Right atrium auricular region (tissue), 2 donors: ENCODE measurements around the gene PRR12. TPM values are rescaled to one million over a fixed set of nuclear protein-coding genes. Genes with fewer than 3 reads are reported as not detected.

Experiments used
- DNase-seq: peaks from one replicate; pipeline ENCODE4 v3.0.0-alpha.2; 2019; ENCODE audit warnings: low spot score
- H3K27ac ChIP-seq, 2 donors: fragments of 200-600 bp; sonication (generic); 1 replicate in 1 of 2; 2 replicates in 1 of 2; pipeline ENCODE4 v1.5.1; 2016 to 2019
- H3K27me3 ChIP-seq, 2 donors: fragments of 200-600 bp; sonication (generic); one replicate each; pipeline versions ENCODE4 v1.5.1 to v1.6.0; 2017 to 2019
- H3K36me3 ChIP-seq: fragments of 200-600 bp; sonication (generic); one replicate; pipeline ENCODE4 v1.5.1; 2016
- H3K4me1 ChIP-seq, 2 donors: fragments of 200-600 bp; sonication (generic); one replicate each; pipeline versions ENCODE4 v1.5.1 to v1.6.0; 2017 to 2019
- H3K4me3 ChIP-seq, 2 donors: fragments of 200-600 bp; sonication (generic); 1 replicate in 1 of 2; 2 replicates in 1 of 2; pipeline ENCODE4 v1.5.1; 2017 to 2019; ENCODE audit warnings: mild to moderate bottlenecking in 1 of 2, moderate library complexity in 1 of 2
- H3K9me3 ChIP-seq, 2 donors: fragments of 200-600 bp; sonication (generic); one replicate each; pipeline ENCODE4 v1.5.1; 2019
- CTCF ChIP-seq, 2 donors: fragments of 200-600 bp; sonication (generic); IDR thresholded peaks; one replicate each; pipeline ENCODE4 v1.5.1; 2019; ENCODE audit warnings: antibody characterized with exemption in 2 of 2
- total RNA-seq, 2 donors: library from RNA; depleted of rRNA; stranded (reverse); fragments of >200 nt; gene quantifications; one replicate each; pipeline ENCODE4 v1.1.0, GENCODE V29; 2016

The PRR12 gene
- total RNA-seq, 2 donors from 2014 or later, result 6.6 to 13.3 TPM

GRCh38 chr19:49642492-49643035 lies 51.6 kb downstream of the PRR12 start:
- no peak for DNase-seq
- Histone ChIP-seq H3K36me3 (peaks cover 16% of the 10 kb centered on the region), H3K4me1 (peaks cover 0 to 62% of the 10 kb centered on the region in 2 donors)

GRCh38 chr19:49643466-49643865 lies 52.5 kb downstream of the PRR12 start:
- DNase-seq, result no peak
- Histone ChIP-seq H3K27me3 (no peaks in the 10 kb centered on the region), H3K4me1 (peaks cover 0 to 53% of the 10 kb centered on the region in 2 donors), H3K36me3 (peaks cover 18% of the 10 kb centered on the region), H3K9me3 (no peaks in the 10 kb centered on the region), H3K27ac (no peak overlapping the region), H3K4me3 (no peak overlapping the region)
- no peak for TF ChIP-seq CTCF (IDR thresholded peaks at IDR 0.05)

More at GRCh38 chr19:49642492-49643035, 51.6 kb downstream of the PRR12 start:
- Histone ChIP-seq H3K9me3 (no peaks in the 10 kb centered on the region), H3K4me3 (peak overlapping the region; percentile 96 to 97), H3K27ac (peak overlapping the region; percentile 92 to 99), H3K27me3 (no peaks in the 10 kb centered on the region)
- TF ChIP-seq CTCF (IDR thresholded peaks at IDR 0.05), result no peak

- peaks cover 37% of the 10 kb centered on the region for H3K36me3 ChIP-seq
- no peak for TF ChIP-seq CTCF (IDR thresholded peaks at IDR 0.05)
- H3K4me3 ChIP-seq, result no peak overlapping the region
- H3K9me3 ChIP-seq, result no peaks in the 10 kb centered on the region
- H3K27me3 ChIP-seq, result no peaks in the 10 kb centered on the region
- peaks cover 0 to 41% of the 10 kb centered on the region in 2 donors for H3K4me1 ChIP-seq
- H3K27ac ChIP-seq, result no peak overlapping the region
- no peak for DNase-seq
Measured at GRCh38 chr19:49645592-49645991, 54.6 kb downstream of the PRR12 start.

GRCh38 chr19:49645995-49646394 lies 55.0 kb downstream of the PRR12 start:
- H3K27me3 ChIP-seq, result no peaks in the 10 kb centered on the region
- peaks cover 39% of the 10 kb centered on the region for H3K36me3 ChIP-seq
- no peak overlapping the region for H3K4me3 ChIP-seq
- DNase-seq, result no peak
- TF ChIP-seq CTCF (IDR thresholded peaks at IDR 0.05), result no peak
- H3K9me3 ChIP-seq, result no peaks in the 10 kb centered on the region
- no peak overlapping the region for H3K27ac ChIP-seq
- H3K4me1 ChIP-seq, result peaks cover 0 to 38% of the 10 kb centered on the region in 2 donors

GRCh38 chr19:49646586-49646985 lies 55.6 kb downstream of the PRR12 start:
- Histone ChIP-seq H3K27ac (no peak overlapping the region), H3K9me3 (no peaks in the 10 kb centered on the region), H3K36me3 (peaks cover 44% of the 10 kb centered on the region), H3K27me3 (no peaks in the 10 kb centered on the region), H3K4me3 (no peak overlapping the region), H3K4me1 (peaks cover 0 to 32% of the 10 kb centered on the region in 2 donors)
- no peak for DNase-seq
- no peak for TF ChIP-seq CTCF (IDR thresholded peaks at IDR 0.05)
